Effector CD8-positive, alpha-beta T cell (primary cell): ENCODE measurements around the gene SF3B2.
A peak's percentile ranks its signal among the peaks of the same experiment; 100 is the strongest.

ENCODE experiments used
- DNase-seq: peaks from one replicate; lab custom pipeline; 2025; lab: John Stamatoyannopoulos, UW

Gene SF3B2

GRCh38 chr11:66047541-66048365, 4.4 kb upstream of the SF3B2 start:
- DNase-seq = no peak

- no peak for DNase-seq
Observed at GRCh38 chr11:66048547-66049323, 3.4 kb upstream of the SF3B2 start, which contains the start of gene GAL3ST3. TSS of gene GAL3ST3 (minus strand) at chr11:66049161. CDS start at chr11:66045415, 3,746 bp downstream.

GRCh38 chr11:66050581-66051231, 1.5 kb upstream of the SF3B2 start:
- no peak for DNase-seq

GRCh38 chr11:66051371-66051765, 796 bp upstream of the SF3B2 start:
- no peak for DNase-seq

GRCh38 chr11:66052664-66052982, 459 bp downstream of the SF3B2 start:
- no peak for DNase-seq

GRCh38 chr11:66055021-66055420, 2.9 kb downstream of the SF3B2 start:
- no peak for DNase-seq

GRCh38 chr11:66056501-66056900, 4.3 kb downstream of the SF3B2 start:
- no peak for DNase-seq

GRCh38 chr11:66059966-66060680, 8.0 kb downstream of the SF3B2 start:
- no peak for DNase-seq

GRCh38 chr11:66061268-66061667, 9.1 kb downstream of the SF3B2 start:
- DNase-seq = no peak

- DNase-seq = no peak
Observed at GRCh38 chr11:66062408-66062807, 10.2 kb downstream of the SF3B2 start.

- no peak for DNase-seq
Observed at GRCh38 chr11:66063900-66064299, 11.7 kb downstream of the SF3B2 start.

GRCh38 chr11:66064571-66064970, 12.4 kb downstream of the SF3B2 start:
- DNase-seq = no peak

GRCh38 chr11:66066751-66067150, 14.6 kb downstream of the SF3B2 start:
- DNase-seq = no peak

- no peak for DNase-seq
Observed at GRCh38 chr11:66067640-66068039, 15.5 kb downstream of the SF3B2 start.

GRCh38 chr11:66068154-66068821, 16.1 kb downstream of the SF3B2 start:
- peak; percentile 75 for DNase-seq

GRCh38 chr11:66068923-66069714, 17.0 kb downstream of the SF3B2 start:
- DNase-seq = no peak

- peak; percentile 68 for DNase-seq
Observed at GRCh38 chr11:66069715-66070603, 17.8 kb downstream of the SF3B2 start, which contains the start of gene PACS1. TSS of gene PACS1 (plus strand) at chr11:66070272. CDS start at chr11:66070487, 215 bp downstream.

- DNase-seq = no peak
Observed at GRCh38 chr11:66070604-66071380, 18.6 kb downstream of the SF3B2 start.

GRCh38 chr11:66071381-66071801, 19.2 kb downstream of the SF3B2 start:
- no peak for DNase-seq
